C4-2B (cell line): ENCODE measurements around the gene TSPAN9.

Experiments used
- H3K27ac ChIP-seq: fragments of 450-650 bp; 2 replicates; pipeline ENCODE4 v1.5.1; 2017
- ZFX ChIP-seq: fragments of 450-650 bp; IDR thresholded peaks from 2 replicates; pipeline ENCODE4 v1.6.1; 2017
- TF ChIP-seq, protein P1 (sequence below): fragments of 450-650 bp; conservative IDR thresholded peaks from 2 replicates; pipeline ENCODE4 v1.5.1; 2017; ENCODE audit warnings: mild to moderate bottlenecking

The TSPAN9 gene

DNA sequence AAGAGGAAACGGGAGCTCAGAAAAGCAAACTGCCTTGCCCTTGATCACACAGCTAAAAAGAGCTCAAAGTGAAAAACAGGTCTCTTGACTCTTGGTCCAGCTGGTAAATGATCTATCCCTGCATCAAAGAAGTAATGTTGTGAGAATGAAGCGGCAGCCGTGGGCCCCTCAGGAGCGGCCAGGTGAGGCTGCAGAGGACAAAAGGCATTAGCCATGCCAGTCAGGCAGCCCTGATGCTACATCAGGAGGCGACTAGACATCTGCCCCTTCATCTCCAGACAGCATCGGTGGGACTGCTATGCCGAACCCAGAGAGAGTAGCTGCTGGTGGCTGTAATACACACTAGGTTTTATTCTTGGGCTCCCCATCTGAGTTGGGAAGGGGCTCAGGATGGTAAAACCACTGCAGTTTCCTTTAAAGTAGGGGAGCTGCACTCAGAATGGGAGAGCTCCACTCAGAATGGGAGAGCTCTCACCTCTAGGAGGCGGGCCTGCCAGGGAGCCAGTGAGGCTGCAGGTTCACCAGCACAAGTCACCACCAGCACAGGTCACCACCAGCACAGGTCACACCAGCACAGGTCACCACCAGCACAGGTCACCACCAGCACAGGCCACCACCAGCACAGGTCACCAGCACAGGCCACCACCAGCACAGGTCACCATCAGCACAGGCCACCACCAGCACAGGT, 120.1 kb downstream of the TSPAN9 start:
- no peak overlapping the region for H3K27ac ChIP-seq
- TF ChIP-seq ZFX: no peak
- TF ChIP-seq, protein P1, sequence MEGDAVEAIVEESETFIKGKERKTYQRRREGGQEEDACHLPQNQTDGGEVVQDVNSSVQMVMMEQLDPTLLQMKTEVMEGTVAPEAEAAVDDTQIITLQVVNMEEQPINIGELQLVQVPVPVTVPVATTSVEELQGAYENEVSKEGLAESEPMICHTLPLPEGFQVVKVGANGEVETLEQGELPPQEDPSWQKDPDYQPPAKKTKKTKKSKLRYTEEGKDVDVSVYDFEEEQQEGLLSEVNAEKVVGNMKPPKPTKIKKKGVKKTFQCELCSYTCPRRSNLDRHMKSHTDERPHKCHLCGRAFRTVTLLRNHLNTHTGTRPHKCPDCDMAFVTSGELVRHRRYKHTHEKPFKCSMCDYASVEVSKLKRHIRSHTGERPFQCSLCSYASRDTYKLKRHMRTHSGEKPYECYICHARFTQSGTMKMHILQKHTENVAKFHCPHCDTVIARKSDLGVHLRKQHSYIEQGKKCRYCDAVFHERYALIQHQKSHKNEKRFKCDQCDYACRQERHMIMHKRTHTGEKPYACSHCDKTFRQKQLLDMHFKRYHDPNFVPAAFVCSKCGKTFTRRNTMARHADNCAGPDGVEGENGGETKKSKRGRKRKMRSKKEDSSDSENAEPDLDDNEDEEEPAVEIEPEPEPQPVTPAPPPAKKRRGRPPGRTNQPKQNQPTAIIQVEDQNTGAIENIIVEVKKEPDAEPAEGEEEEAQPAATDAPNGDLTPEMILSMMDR: no peak

DNA sequence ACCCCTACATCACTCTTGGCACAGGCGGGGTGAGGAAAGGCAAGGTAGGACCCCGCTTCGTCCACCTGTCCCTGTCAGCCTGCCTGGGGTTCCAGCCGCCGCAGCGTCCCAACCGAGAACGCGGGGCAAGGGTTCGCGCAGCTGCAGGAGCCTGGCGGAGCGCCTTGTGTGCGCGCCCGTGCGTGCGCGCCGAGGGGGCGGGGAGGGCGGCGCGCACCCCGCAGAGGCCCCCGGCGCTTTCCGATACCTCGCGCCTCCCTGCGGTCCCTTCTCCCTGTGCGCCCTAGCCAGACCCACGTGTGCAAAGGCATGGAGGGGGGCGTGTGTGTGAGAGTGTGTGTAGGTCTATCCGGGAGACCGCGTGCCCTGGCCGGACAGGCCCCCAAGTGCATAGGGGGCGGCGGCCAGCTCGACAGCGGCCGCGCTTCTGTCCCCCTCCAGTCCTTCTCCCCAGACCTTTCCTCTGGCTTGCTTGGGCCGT, 122.4 kb downstream of the TSPAN9 start:
- no peak for TF ChIP-seq ZFX
- TF ChIP-seq, protein P1: no peak

DNA sequence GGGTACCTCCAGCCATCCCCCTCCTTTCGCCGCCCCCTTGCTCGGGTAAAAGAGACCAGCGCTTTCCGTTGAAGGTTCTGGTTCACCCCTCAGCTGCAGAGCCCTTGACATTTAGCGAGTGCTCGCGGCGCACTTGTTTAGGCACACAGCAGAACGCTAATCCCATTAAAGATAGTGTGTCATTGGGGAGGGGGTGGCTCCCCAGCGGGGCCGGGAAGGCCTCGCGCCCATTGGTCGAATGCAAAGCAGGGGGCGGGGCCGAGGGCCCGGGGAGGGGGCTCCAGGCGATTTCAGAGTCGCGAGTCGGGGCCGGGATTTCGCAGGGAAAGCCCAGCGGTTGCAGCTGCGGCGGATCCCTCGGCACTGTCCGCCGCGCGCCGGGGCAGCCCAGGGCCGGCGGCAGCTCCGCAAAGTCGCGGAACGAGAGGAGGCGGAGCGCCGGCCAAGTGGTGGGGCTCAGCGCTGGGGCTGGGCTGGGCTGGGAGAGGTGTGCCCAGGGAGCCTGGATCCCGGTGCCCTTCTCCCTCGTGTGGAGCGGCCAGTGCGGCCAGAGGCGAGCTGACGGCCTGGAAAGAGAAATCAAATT, 122.9 kb downstream of the TSPAN9 start:
- TF ChIP-seq, protein P1: no peak
- TF ChIP-seq ZFX: no peak
- peak overlapping the region; percentile 10; the same call in 1 of the 2 replicates for H3K27ac ChIP-seq

More for the DNA sequence above, 122.4 kb downstream of the TSPAN9 start:
- H3K27ac ChIP-seq: no peak overlapping the region; the same call in 1 of the 2 replicates

DNA sequence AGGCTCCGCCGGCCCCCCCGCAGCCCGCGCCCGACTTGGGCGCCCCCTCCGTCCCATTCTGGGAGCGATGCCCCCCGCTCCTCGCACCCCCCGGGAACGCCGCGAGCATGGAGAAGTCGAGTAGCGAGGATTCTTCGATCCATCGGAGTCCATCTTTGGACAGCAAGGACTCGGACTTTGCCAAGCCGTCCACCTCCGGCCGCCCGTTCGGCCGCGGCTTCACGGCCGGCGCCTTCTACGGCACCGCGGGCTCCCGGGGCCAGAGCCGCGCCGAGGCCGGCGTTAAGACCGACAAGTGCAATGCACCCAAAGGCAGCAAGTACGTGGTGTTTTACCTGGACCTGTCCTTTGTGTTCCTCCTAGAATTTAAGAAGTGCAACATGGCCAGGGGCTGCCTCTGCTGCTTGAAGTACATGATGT, 123.6 kb downstream of the TSPAN9 start:
- TF ChIP-seq ZFX: no peak
- TF ChIP-seq, protein P1: no peak
- H3K27ac ChIP-seq: peak overlapping the region; percentile 10; the same call in 1 of the 2 replicates

DNA sequence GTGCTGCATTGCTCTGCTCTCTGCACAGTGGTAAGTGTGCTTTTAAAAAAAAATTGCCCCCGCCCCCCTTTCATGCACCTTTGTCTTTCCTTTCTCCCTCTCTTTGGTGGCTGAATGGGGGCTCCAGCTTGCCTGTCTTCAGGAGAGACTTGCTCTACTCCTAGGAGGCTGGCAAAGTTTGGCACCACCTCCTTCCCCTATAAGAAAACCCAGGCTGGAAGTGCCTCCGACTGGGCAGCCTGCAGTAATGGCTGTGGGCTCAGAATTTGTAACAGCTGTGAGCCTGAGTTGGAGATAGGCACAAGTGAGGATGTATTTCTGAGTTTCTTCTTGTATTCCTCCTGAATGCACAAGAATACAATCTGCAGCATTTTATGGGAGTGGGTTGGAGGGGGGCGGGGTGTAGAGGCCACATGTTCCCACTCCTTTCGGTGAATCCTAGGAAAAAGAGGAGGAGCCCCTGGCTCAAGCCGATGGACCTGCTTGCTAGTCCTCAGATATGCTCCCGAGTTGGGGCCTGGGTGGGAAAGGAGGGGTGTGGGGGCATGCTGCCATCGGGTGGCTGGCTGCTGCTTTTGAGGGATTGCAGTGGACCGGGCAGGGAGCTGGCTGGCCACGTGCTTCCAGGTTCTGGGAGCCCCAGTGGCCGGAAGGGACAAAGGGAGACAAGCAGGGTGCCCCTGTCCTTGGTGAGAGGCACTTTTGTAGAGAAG, 124.3 kb downstream of the TSPAN9 start:
- no peak for TF ChIP-seq ZFX
- TF ChIP-seq, protein P1: no peak
- H3K27ac ChIP-seq: no peak overlapping the region

DNA sequence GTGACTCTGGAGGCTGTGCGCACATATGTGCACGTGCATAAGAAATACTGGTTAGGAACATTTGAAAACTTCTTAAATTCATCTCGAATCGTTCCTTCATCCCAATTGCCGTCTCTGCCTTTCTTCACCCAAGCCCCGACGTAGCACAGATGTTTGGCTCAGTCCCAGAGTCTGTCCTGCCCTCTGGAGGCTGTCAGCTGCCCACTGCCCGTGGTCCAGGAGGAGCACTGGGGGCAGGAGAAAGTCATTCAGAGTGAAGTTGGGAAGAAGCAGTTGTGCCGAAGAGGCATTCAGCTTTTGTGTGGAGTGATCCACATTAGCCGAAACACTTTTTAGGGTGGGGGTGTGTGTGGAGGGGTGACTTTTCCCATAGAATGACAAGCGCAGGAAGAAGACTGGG, 124.9 kb downstream of the TSPAN9 start:
- no peak overlapping the region for H3K27ac ChIP-seq
- TF ChIP-seq, protein P1: no peak
- no peak for TF ChIP-seq ZFX
